H9 (cell line): ENCODE results near the gene SCN1A. TPM values are rescaled to one million over a fixed set of nuclear protein-coding genes. Genes with fewer than 3 reads are reported as not detected.

Experiments used
- DNase-seq: peaks from one replicate; pipeline ENCODE4 v3.0.0-alpha.2; 2017
- H2AFZ ChIP-seq: one replicate; pipeline ENCODE4 v1.6.1; 2013; ENCODE audit warnings: mild to moderate bottlenecking, low read length, control low read depth, moderate library complexity
- H2AK5ac ChIP-seq: 2 replicates; pipeline ENCODE4 v1.6.1; 2013; ENCODE audit warnings: low read length, control low read depth, mixed read lengths; ENCODE audit not compliant: insufficient read length
- H2BK120ac ChIP-seq: one replicate; pipeline ENCODE4 v1.6.1; 2013; ENCODE audit warnings: low read depth, mild to moderate bottlenecking, low read length, control low read depth, inconsistent platforms; ENCODE audit not compliant: poor library complexity, severe bottlenecking
- H2BK12ac ChIP-seq: 2 replicates; pipeline ENCODE4 v1.6.1; 2013; ENCODE audit warnings: low read length, control low read depth, mixed read lengths, low read depth; ENCODE audit not compliant: insufficient read length
- H2BK15ac ChIP-seq: 2 replicates; pipeline ENCODE4 v1.6.1; 2013; ENCODE audit warnings: low read depth, low read length, control low read depth
- H2BK20ac ChIP-seq: one replicate; pipeline ENCODE4 v1.6.1; 2013; ENCODE audit warnings: low read depth, mild to moderate bottlenecking, low read length, control low read depth, inconsistent platforms; ENCODE audit not compliant: poor library complexity, severe bottlenecking
- H2BK5ac ChIP-seq: 2 replicates; pipeline ENCODE4 v1.6.1; 2013; ENCODE audit warnings: low read length, control low read depth, mixed read lengths; ENCODE audit not compliant: insufficient read length
- H3K14ac ChIP-seq: 2 replicates; pipeline ENCODE4 v1.6.1; 2013; ENCODE audit warnings: low read length, control low read depth; ENCODE audit not compliant: insufficient read depth
- H3K18ac ChIP-seq: 2 replicates; pipeline ENCODE4 v1.6.1; 2013; ENCODE audit warnings: low read depth, mild to moderate bottlenecking, mixed read lengths, low read length, control low read depth; ENCODE audit not compliant: insufficient read length
- H3K23ac ChIP-seq: 2 replicates; pipeline ENCODE4 v1.6.1; 2013; ENCODE audit warnings: low read length, control low read depth, mixed read lengths, low read depth; ENCODE audit not compliant: insufficient read length
- H3K23me2 ChIP-seq: 2 replicates; pipeline ENCODE4 v1.6.1; 2013; ENCODE audit warnings: low read depth, mild to moderate bottlenecking, mixed read lengths, low read length, control low read depth; ENCODE audit not compliant: insufficient read length, poor library complexity, severe bottlenecking
- H3K27ac ChIP-seq: 2 replicates; pipeline ENCODE4 v1.5.1; 2013; ENCODE audit warnings: low read length, control low read depth, mixed read lengths, low read depth; ENCODE audit not compliant: insufficient read length
- H3K27me3 ChIP-seq: 2 replicates; pipeline ENCODE4 v1.6.1; 2013; ENCODE audit warnings: low read length, control low read depth, inconsistent platforms; ENCODE audit not compliant: insufficient read depth
- H3K4ac ChIP-seq: 2 replicates; pipeline ENCODE4 v1.6.1; 2013; ENCODE audit warnings: low read depth, mild to moderate bottlenecking, control low read depth, inconsistent platforms, low read length, moderate library complexity
- H3K4me1 ChIP-seq: 2 replicates; pipeline ENCODE4 v1.6.1; 2013; ENCODE audit warnings: low read length, control low read depth, inconsistent platforms; ENCODE audit not compliant: insufficient read depth
- H3K4me2 ChIP-seq: 2 replicates; pipeline ENCODE4 v1.6.1; 2013; ENCODE audit warnings: low read length, control low read depth, mixed read lengths; ENCODE audit not compliant: insufficient read length, insufficient read depth
- H3K56ac ChIP-seq: 2 replicates; pipeline ENCODE4 v1.6.1; 2013; ENCODE audit warnings: low read depth, mild to moderate bottlenecking, mixed read lengths, low read length, control low read depth; ENCODE audit not compliant: insufficient read length
- H3K79me1 ChIP-seq: 2 replicates; pipeline ENCODE4 v1.6.1; 2013; ENCODE audit warnings: low read depth, mild to moderate bottlenecking, moderate library complexity, low read length, control low read depth, inconsistent platforms; ENCODE audit not compliant: insufficient read depth, poor library complexity, severe bottlenecking
- H3K79me2 ChIP-seq: 2 replicates; pipeline ENCODE4 v1.6.1; 2013; ENCODE audit warnings: low read length, control low read depth, inconsistent platforms; ENCODE audit not compliant: insufficient read depth
- H3K9ac ChIP-seq: 2 replicates; pipeline ENCODE4 v1.6.1; 2013; ENCODE audit warnings: low read length, control low read depth, mixed read lengths; ENCODE audit not compliant: insufficient read length; ENCODE audit errors: extremely low read depth
- H3K9me3 ChIP-seq: one replicate; pipeline ENCODE4 v1.6.1; 2013; ENCODE audit warnings: low read depth, low read length, inconsistent platforms; ENCODE audit not compliant: control insufficient read depth
- H3T11ph ChIP-seq: one replicate; pipeline ENCODE4 v1.6.1; 2013; ENCODE audit warnings: mild to moderate bottlenecking, low read length, control low read depth, inconsistent platforms
- H4K20me1 ChIP-seq: one replicate; pipeline ENCODE4 v1.6.1; 2013; ENCODE audit not compliant: control insufficient read depth, insufficient read length, insufficient read depth
- H4K5ac ChIP-seq: 2 replicates; pipeline ENCODE4 v1.6.1; 2013; ENCODE audit warnings: low read depth, mild to moderate bottlenecking, mixed read lengths, low read length, control low read depth; ENCODE audit not compliant: insufficient read length
- H4K8ac ChIP-seq: replicated peaks from 2 replicates; pipeline ENCODE4 v1.6.1; 2013; ENCODE audit warnings: low read length, control low read depth, mixed read lengths, low read depth; ENCODE audit not compliant: insufficient read length
- H4K91ac ChIP-seq: 2 replicates; pipeline ENCODE4 v1.6.1; 2013; ENCODE audit warnings: low read depth, mild to moderate bottlenecking, moderate library complexity, mixed read lengths, low read length, control low read depth; ENCODE audit not compliant: insufficient read length
- H3K27ac Mint-ChIP-seq, 3 experiments: 2 replicates in 2 of 3; 3 replicates in 1 of 3; pipeline ENCODE4 v1.8.0; 2020 to 2021; ENCODE audit warnings: mixed read lengths in 3 of 3, mild to moderate bottlenecking in 1 of 3, moderate library complexity in 1 of 3
- H3K27me3 Mint-ChIP-seq: 2 replicates; pipeline ENCODE4 v1.8.0; 2021; ENCODE audit warnings: low read depth, mild to moderate bottlenecking, moderate library complexity, mixed read lengths
- H3K36me3 Mint-ChIP-seq, 3 experiments: 2 replicates in 2 of 3; 3 replicates in 1 of 3; pipeline ENCODE4 v1.8.0; 2020 to 2021; ENCODE audit warnings: low read depth in 3 of 3, mixed read lengths in 3 of 3; ENCODE audit not compliant: insufficient read depth in 1 of 3
- H3K4me1 Mint-ChIP-seq, 2 experiments: 2 replicates each; pipeline ENCODE4 v1.8.0; 2020; ENCODE audit warnings: mixed read lengths in 2 of 2
- H3K4me3 Mint-ChIP-seq, 2 experiments: 2 replicates in 1 of 2; 3 replicates in 1 of 2; pipeline ENCODE4 v1.8.0; 2020 to 2021; ENCODE audit warnings: mild to moderate bottlenecking in 2 of 2, mixed read lengths in 2 of 2, moderate library complexity in 1 of 2
- H3K9me3 Mint-ChIP-seq, 2 experiments: 2 replicates in 1 of 2; 3 replicates in 1 of 2; pipeline ENCODE4 v1.8.0; 2020; ENCODE audit warnings: mild to moderate bottlenecking in 2 of 2, mixed read lengths in 2 of 2, moderate library complexity in 1 of 2
- CTCF ChIP-seq: fragments of 200-600 bp; sonication (generic); conservative IDR thresholded peaks from 3 replicates; pipeline ENCODE4 v1.8.0; 2021; ENCODE audit warnings: antibody characterized with exemption, mild to moderate bottlenecking
- WGBS: extraction: QIAGEN DNeasy Blood & Tissue Kit; methylation state at CpG from one replicate; pipeline ENCODE4 v1.1.7; 2013; ENCODE audit warnings: missing lambda C conversion rate, low lambda C conversion rate, mixed read lengths; ENCODE audit not compliant: insufficient read length; ENCODE audit errors: extremely low coverage; 5-methylcytosine and 5-hydroxymethylcytosine counted together
- total RNA-seq: library from RNA; stranded (reverse); gene quantifications from 2 replicates; pipeline ENCODE4 v1.2.1, GENCODE V29; 2021

Gene SCN1A
- total RNA-seq, 1 experiment from 2014 or later = 0.13 TPM

- Histone ChIP-seq H2BK15ac (no peak overlapping the region), H2BK12ac (no peak overlapping the region), H2BK5ac (no peak overlapping the region), H4K5ac (no peak overlapping the region), H3K56ac (no peak overlapping the region), H2AK5ac (no peak overlapping the region), H3K79me2 (no peaks in the 10 kb centered on the region), H2AFZ (no peak overlapping the region), H2BK20ac (no peak overlapping the region), H3K4me1 (no peaks in the 10 kb centered on the region), H3K14ac (no peak overlapping the region), H2BK120ac (no peak overlapping the region), H3K23ac (no peak overlapping the region), H3T11ph (no peak overlapping the region), H3K27ac (no peak overlapping the region), H3K27me3 (no peaks in the 10 kb centered on the region), H3K79me1 (no peaks in the 10 kb centered on the region), H3K18ac (no peak overlapping the region), H3K4ac (no peak overlapping the region), H4K20me1 (no peaks in the 10 kb centered on the region), H4K8ac (no peak overlapping the region), H3K23me2 (no peaks in the 10 kb centered on the region), H3K9me3 (no peaks in the 10 kb centered on the region), H3K4me2 (no peak overlapping the region), H4K91ac (no peak overlapping the region), H3K9ac (no peak overlapping the region)
- H3K4me3 Mint-ChIP-seq = no peak overlapping the region
- no peaks in the 10 kb centered on the region for H3K4me1 Mint-ChIP-seq
- no peaks in the 10 kb centered on the region for H3K36me3 Mint-ChIP-seq
- TF ChIP-seq CTCF = no peak
- H3K27me3 Mint-ChIP-seq = no peaks in the 10 kb centered on the region
- H3K9me3 Mint-ChIP-seq = no peaks in the 10 kb centered on the region
- no peak overlapping the region for H3K27ac Mint-ChIP-seq
- DNase-seq = no peak
- no CpG with 5 or more reads among the region's 1 CpG for WGBS
These were observed 116.2 kb downstream of the SCN1A start for GRCh38 chr2:166011660-166012059.
